Loucy (cell line): ENCODE data around the gene GRPEL1.

Experiments used
- H2AFZ ChIP-seq: fragments of 200-600 bp; sonication (generic); 2 replicates; pipeline ENCODE4 v1.6.0; 2016; ENCODE audit warnings: antibody characterized with exemption, mild to moderate bottlenecking, low read length, moderate library complexity
- H3F3A ChIP-seq: fragments of 200-600 bp; 2 replicates; pipeline ENCODE4 v1.6.0; 2016; ENCODE audit warnings: antibody characterized with exemption, low read depth, mild to moderate bottlenecking
- H3K27me3 ChIP-seq: fragments of 200-600 bp; sonication (generic); 2 replicates; pipeline ENCODE4 v1.6.1; 2014; ENCODE audit warnings: low read length, mild to moderate bottlenecking; ENCODE audit not compliant: insufficient read depth, poor library complexity, severe bottlenecking
- H3K36me3 ChIP-seq: fragments of 200-600 bp; sonication (generic); 2 replicates; pipeline ENCODE4 v1.6.1; 2016; ENCODE audit warnings: low read length; ENCODE audit not compliant: insufficient read depth
- H3K4me1 ChIP-seq: fragments of 200-600 bp; sonication (generic); 2 replicates; pipeline ENCODE4 v1.5.1; 2014; ENCODE audit warnings: low read length, mild to moderate bottlenecking; ENCODE audit not compliant: insufficient read depth, poor library complexity, severe bottlenecking
- H3K4me2 ChIP-seq: fragments of 200-600 bp; sonication (generic); 2 replicates; pipeline ENCODE4 v1.6.0; 2014; ENCODE audit warnings: antibody characterized with exemption, low read length, low read depth, mild to moderate bottlenecking; ENCODE audit not compliant: poor library complexity, severe bottlenecking
- H3K4me3 ChIP-seq: fragments of 200-600 bp; sonication (generic); 2 replicates; pipeline ENCODE4 v1.5.1; 2014; ENCODE audit warnings: low read length, mild to moderate bottlenecking, mixed read lengths; ENCODE audit not compliant: poor library complexity, severe bottlenecking
- H3K79me2 ChIP-seq: fragments of 200-600 bp; sonication (generic); 2 replicates; pipeline ENCODE4 v1.6.1; 2014; ENCODE audit warnings: low read length; ENCODE audit not compliant: insufficient read depth
- H3K9ac ChIP-seq: fragments of 200-600 bp; sonication (generic); 2 replicates; pipeline ENCODE4 v1.6.0; 2014; ENCODE audit warnings: mild to moderate bottlenecking, low read depth, low read length, moderate library complexity; ENCODE audit not compliant: poor library complexity, severe bottlenecking
- H3K9me2 ChIP-seq: fragments of 200-600 bp; sonication (generic); replicated peaks from 2 replicates; pipeline ENCODE4 v1.6.1; 2016; ENCODE audit warnings: low read depth, low read length, mixed read lengths
- H3K9me3 ChIP-seq: fragments of 200-600 bp; sonication (generic); 2 replicates; pipeline ENCODE4 v1.6.1; 2014; ENCODE audit warnings: mild to moderate bottlenecking, antibody characterized with exemption, low read length, low read depth; ENCODE audit not compliant: insufficient read depth
- H4K20me1 ChIP-seq: fragments of 200-600 bp; sonication (generic); 2 replicates; pipeline ENCODE4 v1.6.0; 2014; ENCODE audit warnings: antibody characterized with exemption, low read length, mild to moderate bottlenecking; ENCODE audit not compliant: insufficient read depth, poor library complexity, severe bottlenecking
- CTCF ChIP-seq: fragments of 200-600 bp; sonication (generic); conservative IDR thresholded peaks from 2 replicates; pipeline ENCODE4 v1.5.1; 2014; ENCODE audit warnings: mild to moderate bottlenecking, antibody characterized with exemption, low read length
- EZH2phosphoT487 ChIP-seq: fragments of 200-600 bp; IDR thresholded peaks from 2 replicates; pipeline ENCODE4 v1.6.1; 2018; ENCODE audit warnings: antibody characterized with exemption, mild to moderate bottlenecking, moderate library complexity, borderline replicate concordance

The GRPEL1 gene

GRCh38 chr4:7052923-7053715, 14.7 kb downstream of the GRPEL1 start:
- Histone ChIP-seq H3F3A (no peaks in the 10 kb centered on the region), H3K9me3 (no peaks in the 10 kb centered on the region), H3K4me2 (peak overlapping the region; percentile 47), H3K9me2 (no peaks in the 10 kb centered on the region), H3K9ac (no peak overlapping the region), H2AFZ (no peak overlapping the region), H3K36me3 (peaks cover 23% of the 10 kb centered on the region; the same call in 1 of the 2 replicates), H4K20me1 (peaks cover 65% of the 10 kb centered on the region), H3K4me1 (peaks cover 18% of the 10 kb centered on the region), H3K79me2 (no peaks in the 10 kb centered on the region), H3K4me3 (no peak overlapping the region), H3K27me3 (peaks cover 21% of the 10 kb centered on the region)
- no peak for TF ChIP-seq CTCF
- peak; percentile 98 for TF ChIP-seq EZH2phosphoT487

- Histone ChIP-seq H3K79me2 (no peaks in the 10 kb centered on the region), H4K20me1 (peaks cover 73% of the 10 kb centered on the region), H3K9me3 (no peaks in the 10 kb centered on the region), H3K4me3 (no peak overlapping the region), H3K9me2 (no peaks in the 10 kb centered on the region), H3K4me2 (no peak overlapping the region), H3K9ac (no peak overlapping the region), H2AFZ (no peak overlapping the region), H3K4me1 (peaks cover 18% of the 10 kb centered on the region), H3K27me3 (peaks cover 21% of the 10 kb centered on the region), H3K36me3 (peaks cover 23% of the 10 kb centered on the region; the same call in 1 of the 2 replicates), H3F3A (no peaks in the 10 kb centered on the region)
- TF ChIP-seq EZH2phosphoT487 (no peak), CTCF (no peak)
Measured at GRCh38 chr4:7052313-7052712, 15.6 kb downstream of the GRPEL1 start.

GRCh38 chr4:7051905-7052304, 16.0 kb downstream of the GRPEL1 start:
- no peaks in the 10 kb centered on the region for H3K79me2 ChIP-seq
- H3K9me2 ChIP-seq: no peaks in the 10 kb centered on the region
- H3K36me3 ChIP-seq: peaks cover 23% of the 10 kb centered on the region; the same call in 1 of the 2 replicates
- H2AFZ ChIP-seq: no peak overlapping the region
- no peak overlapping the region for H3K4me2 ChIP-seq
- no peaks in the 10 kb centered on the region for H3K9me3 ChIP-seq
- peaks cover 21% of the 10 kb centered on the region for H3K27me3 ChIP-seq
- no peaks in the 10 kb centered on the region for H3F3A ChIP-seq
- no peak for TF ChIP-seq EZH2phosphoT487
- no peak for TF ChIP-seq CTCF
- peaks cover 77% of the 10 kb centered on the region for H4K20me1 ChIP-seq
- H3K9ac ChIP-seq: no peak overlapping the region
- H3K4me1 ChIP-seq: peaks cover 18% of the 10 kb centered on the region
- H3K4me3 ChIP-seq: no peak overlapping the region
